GM21825 (cell line): ENCODE data around the gene ERN1.

Source experiments
- ATAC-seq: cut with Tn5 transposase; IDR thresholded peaks from one replicate; pipeline ENCODE4 v1.9.1; 2021; ENCODE audit warnings: mild to moderate bottlenecking, moderate library complexity; ENCODE audit not compliant: unreplicated experiment

ERN1 gene

DNA sequence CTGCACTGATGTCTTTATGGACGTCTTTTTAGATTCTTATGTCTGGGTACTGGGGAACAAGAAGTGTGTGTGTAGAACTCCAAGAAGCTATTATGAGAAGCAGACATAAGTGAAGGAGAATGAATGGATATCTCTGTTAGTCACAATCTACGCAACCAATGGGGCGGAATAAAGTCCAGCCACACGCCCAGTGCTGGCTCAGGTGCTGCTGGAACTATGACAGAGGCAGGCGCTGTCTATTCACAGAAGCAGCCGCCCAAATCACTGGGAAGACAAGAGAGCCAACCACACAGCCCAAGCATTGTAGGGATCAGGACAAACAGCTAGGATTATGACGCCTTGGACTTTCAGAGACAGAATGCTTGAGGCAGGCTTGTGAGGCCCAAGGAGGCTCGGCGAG lies 65.6 kb downstream of the ERN1 start:
- no peak for ATAC-seq

- no peak for ATAC-seq
Observed at GRCh38 chr17:64063766-64064224, 66.1 kb downstream of the ERN1 start.

DNA sequence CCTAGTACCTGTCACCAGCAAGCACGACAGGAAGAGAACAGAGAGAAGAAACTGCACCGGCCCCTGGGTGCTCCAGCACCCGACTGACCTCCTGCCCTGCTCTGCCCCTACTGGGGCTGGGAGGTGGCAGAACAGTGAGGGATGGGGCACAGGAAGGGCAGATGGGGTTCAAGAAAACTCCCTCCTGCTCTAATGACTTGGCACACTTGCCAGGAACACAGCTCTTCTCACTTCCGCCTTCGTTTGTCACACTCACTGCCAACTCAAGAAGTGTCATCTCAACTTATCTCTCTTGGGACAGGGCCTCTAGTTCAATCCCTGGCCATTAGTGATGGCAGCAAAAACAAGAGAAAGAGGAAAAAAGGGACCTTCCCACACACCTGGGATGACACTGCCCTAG lies 66.9 kb downstream of the ERN1 start:
- ATAC-seq: no peak

- ATAC-seq: peak; percentile 55
Observed at GRCh38 chr17:64061178-64061898, 68.6 kb downstream of the ERN1 start.

DNA sequence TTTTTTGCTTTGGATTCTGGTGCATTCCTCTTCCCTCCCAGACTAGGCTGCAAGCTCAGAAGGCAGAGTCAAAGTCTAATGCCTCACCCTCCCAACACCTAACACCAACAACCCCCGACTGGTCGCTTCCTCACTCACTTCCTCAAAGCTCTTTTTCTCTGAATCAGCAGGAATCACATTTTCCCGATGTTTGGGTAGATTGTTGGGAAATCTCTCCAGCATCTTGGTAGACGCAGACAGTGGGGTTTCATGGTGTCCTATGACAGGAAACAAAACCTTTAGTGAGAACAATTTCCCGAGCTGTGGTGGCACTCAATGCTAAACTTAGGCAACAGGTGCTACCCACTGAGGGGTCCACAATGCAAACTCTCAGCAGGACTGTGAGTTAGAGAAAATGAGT lies 69.6 kb downstream of the ERN1 start:
- ATAC-seq: no peak

DNA sequence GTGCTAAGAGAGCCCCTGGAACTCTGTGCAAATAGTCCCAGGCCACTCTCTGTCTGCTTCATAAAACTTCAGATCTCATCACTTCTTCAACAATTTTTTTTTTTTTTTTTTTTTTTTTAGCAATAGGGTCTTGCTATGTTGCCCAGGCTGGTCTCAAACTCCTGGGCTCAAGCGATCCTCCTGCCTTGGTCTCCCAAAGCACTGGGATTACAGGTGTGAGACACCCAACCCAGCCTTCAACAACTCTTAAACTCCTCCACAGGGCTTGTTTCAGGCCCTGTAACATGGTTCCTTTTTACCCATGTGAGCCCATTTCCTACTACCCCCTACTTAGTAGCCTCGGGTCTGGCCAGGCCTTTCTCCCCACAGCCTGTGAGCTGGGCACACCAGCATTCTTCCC lies 70.2 kb downstream of the ERN1 start:
- no peak for ATAC-seq

DNA sequence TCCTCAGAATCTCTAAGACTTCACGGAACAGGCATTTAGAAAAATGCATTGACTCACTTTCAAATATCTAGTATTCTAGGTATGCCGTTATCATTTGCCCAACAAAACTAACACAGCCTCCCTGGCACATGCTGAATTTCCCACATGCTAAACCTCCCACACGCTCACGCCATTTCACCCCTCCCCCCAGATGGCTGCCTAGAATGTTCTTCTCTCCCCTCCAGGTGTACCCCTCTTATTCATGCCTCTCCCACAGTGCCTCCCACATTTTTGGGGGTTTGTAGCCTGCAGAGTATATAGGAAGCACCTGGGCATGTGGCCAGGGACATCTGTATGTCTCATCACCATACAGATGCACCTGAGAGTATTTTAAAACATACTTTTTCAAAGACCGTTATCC lies 71.3 kb downstream of the ERN1 start:
- ATAC-seq: no peak

GRCh38 chr17:64057701-64058263 lies 72.2 kb downstream of the ERN1 start:
- ATAC-seq: no peak

- peak; percentile 53 for ATAC-seq
Observed at GRCh38 chr17:64056269-64057005, 73.5 kb downstream of the ERN1 start.

- no peak for ATAC-seq
Observed at GRCh38 chr17:64055183-64056142, 74.5 kb downstream of the ERN1 start.

DNA sequence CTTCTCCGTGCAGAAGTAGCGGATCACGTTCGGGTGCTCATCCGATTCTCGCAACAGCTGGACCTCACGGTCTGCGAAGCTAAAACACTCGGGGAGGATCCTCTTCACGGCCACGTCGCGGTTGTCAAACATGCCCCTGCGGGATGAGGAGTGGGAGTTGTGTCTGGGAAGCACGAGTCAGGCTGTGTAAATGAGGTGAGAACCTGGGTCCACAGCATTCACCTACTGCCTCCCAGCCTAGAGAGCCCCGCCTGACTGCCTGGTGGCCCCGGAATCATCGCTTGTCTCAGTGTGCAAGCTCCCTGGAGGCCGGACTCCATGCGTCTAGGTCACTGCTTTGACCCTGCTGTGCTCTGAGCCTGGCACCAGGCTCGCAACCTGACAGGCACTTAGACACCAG lies 75.6 kb downstream of the ERN1 start:
- no peak for ATAC-seq

DNA sequence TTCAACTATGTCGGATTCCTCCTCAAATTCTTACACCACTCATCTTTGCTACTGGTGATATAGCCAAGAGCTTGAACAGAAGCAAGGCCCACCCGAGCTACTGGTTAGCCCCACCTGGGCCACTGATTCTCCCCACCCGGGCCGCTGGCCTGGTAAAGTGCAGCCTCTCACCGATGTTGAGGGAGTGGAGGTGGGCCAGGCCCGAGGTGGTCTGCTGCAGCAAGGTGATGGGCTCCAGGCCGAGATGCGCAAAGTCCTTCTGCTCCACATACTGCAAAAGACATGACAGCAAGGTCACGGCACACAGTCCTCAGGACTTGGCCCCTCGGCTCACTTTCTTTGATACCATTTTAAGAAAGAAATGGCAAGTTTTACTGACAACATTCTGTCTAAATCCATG lies 76.8 kb downstream of the ERN1 start:
- no peak for ATAC-seq

- ATAC-seq: no peak
Observed at GRCh38 chr17:64051153-64051552, 78.8 kb downstream of the ERN1 start.

GRCh38 chr17:64048805-64049204 lies 81.1 kb downstream of the ERN1 start:
- no peak for ATAC-seq

DNA sequence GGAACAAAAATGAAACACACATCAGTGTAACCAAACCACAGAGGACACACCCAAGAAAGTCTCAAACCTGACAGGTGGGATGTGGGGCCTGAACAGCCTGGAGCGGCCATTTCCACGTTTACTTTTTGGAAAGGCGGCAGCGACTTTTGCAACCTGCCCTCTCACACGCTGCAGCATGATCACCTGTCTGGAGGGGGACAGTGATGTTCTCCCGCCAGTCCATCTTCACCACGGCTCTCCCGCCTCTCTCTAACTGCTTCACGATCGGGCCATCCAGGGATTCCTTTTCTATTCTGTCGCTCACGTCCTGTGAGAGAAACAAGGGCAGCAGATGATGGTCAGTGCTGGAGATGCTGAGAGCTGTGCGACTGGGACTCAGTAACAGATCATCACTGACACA lies 84.8 kb downstream of the ERN1 start:
- ATAC-seq: no peak

GRCh38 chr17:64042700-64043485 lies 87.1 kb downstream of the ERN1 start:
- no peak for ATAC-seq

DNA sequence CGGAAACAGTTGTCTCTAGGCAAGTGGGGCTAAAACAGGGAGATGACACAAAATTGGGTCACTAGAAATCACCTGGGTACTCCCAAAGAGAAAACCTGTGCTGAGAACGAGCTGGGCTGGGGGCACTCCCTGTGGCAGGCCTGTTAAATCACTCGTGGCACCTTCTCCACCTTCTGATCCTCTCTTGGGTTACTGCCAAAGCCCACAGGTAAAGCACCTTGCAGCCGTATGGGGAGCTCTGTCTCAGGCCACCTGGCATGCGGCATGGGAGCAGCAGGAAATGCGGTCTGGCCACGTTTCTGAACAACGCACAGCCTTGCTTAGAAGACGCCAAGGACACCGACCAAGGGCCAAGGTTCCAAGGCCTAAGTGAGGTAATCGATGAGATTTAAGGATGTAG lies 88.0 kb downstream of the ERN1 start:
- ATAC-seq: no peak

DNA sequence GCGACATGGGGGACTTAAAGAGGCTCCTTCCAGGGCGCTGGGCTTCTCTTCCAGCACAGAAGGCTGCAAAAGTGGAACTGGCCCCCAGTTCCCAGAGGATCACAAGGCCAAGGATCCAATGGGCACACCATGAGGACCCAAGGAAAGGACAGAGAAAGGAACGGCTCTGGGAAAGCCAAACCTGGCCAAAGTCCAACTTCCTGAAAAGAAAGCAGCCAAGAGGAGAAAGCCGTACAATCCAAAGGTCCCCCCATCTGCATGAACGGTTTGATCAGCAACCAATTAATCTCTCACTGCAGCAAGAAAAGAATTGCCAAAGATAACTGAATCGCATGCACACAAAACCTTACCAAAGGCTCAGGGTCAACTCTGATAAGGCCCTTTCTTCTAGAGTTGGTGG lies 89.7 kb downstream of the ERN1 start:
- ATAC-seq: no peak

DNA sequence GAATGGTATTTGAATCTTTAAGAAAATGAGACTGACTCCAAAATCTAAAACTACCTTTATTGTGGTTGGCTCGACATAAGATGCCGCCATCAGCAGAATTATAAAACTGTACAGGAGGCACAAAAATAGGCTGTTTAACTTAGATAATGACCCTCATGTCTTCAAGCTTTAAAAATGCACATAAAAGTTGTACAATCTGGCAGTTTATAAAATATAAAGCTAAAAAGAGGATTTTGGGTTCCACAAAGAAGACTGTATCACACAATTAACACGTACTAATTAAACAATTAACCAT lies 90.9 kb downstream of the ERN1 start:
- no peak for ATAC-seq

GRCh38 chr17:64038331-64039105 lies 91.4 kb downstream of the ERN1 start:
- ATAC-seq: no peak
